ENCODE results near the gene MUC2. TPM values are rescaled to one million over a fixed set of nuclear protein-coding genes. Genes with fewer than 3 reads are reported as not detected.

The MUC2 gene
- total RNA-seq, 1 donor from 2014 or later, result not detected

DNA sequence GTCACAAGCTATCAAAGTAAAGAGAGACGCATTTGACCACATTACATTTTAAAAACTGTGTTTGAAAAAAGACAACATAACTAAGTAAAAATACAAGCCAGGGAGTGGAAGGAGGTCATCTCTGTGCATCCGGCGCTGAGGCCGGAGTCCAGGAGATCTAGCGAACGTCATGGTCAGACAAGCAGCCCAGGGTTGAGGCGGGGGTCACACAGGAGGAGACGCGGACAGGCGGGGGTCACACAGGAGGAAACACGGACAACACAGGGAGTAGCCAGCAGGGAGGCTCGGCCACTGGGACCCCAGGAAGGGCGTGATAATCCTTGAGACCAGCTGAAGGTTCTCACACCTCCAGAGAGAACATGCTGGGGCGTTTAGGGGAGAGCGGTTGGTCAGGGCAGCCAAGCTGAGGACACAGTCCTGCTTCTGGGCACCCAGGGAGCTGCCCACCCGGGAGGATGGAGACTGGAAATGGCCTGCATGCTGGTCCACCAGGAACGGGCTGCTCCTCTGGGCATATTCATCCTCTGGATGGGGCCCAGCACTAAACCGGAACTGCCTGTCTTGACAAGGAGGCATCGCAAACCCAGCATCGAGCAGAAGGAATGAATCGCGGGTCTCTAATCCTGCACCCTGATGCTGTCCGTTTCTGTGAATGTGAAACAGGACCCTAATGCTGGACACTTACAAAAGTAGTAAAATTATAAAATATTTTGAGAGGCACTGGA lies 42.2 kb downstream of the MUC2 start:
- H3K27me3 ChIP-seq, result no peaks in the 10 kb centered on the region
- no peak for TF ChIP-seq POLR2A (IDR thresholded peaks at IDR 0.05)
- TF ChIP-seq, protein P1, sequence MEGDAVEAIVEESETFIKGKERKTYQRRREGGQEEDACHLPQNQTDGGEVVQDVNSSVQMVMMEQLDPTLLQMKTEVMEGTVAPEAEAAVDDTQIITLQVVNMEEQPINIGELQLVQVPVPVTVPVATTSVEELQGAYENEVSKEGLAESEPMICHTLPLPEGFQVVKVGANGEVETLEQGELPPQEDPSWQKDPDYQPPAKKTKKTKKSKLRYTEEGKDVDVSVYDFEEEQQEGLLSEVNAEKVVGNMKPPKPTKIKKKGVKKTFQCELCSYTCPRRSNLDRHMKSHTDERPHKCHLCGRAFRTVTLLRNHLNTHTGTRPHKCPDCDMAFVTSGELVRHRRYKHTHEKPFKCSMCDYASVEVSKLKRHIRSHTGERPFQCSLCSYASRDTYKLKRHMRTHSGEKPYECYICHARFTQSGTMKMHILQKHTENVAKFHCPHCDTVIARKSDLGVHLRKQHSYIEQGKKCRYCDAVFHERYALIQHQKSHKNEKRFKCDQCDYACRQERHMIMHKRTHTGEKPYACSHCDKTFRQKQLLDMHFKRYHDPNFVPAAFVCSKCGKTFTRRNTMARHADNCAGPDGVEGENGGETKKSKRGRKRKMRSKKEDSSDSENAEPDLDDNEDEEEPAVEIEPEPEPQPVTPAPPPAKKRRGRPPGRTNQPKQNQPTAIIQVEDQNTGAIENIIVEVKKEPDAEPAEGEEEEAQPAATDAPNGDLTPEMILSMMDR (IDR thresholded peaks at IDR 0.05), result no peak
- no peak for TF ChIP-seq POLR2AphosphoS5 (IDR thresholded peaks at IDR 0.05; ENCODE audit: insufficient read depth in 1 of 2, low read depth in 1 of 2)
- no peak overlapping the region for H3K4me3 ChIP-seq
- no peaks in the 10 kb centered on the region for H3K4me1 ChIP-seq
- no peaks in the 10 kb centered on the region for H3K36me3 ChIP-seq
- no peaks in the 10 kb centered on the region for H3K9me3 ChIP-seq
- intact Hi-C loops (cut with DNase I), result no loop called here
- DNase-seq (ENCODE audit: extremely low spot score in 2 of 2), result no peak
- no peak overlapping the region for H3K27ac ChIP-seq

DNA sequence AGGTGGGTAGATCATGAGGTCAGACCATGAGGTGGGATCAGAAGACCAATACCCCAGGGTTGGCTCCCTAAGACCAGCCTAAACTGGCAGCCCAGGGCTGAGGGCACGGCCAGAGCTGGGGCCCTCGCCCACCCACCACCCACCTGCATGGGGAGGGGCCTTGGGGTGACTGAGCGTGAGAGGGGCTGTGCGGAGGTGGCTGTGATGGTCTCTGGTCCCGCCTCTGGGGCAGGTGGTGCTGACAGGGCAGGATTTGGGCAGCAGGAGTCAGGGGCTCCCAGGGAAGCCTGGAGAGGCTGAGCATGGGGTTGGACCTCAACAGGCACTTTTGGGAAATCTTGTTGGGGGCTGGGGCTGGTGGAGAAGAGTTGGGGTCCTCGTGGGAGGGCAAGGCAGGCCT lies 43.3 kb downstream of the MUC2 start:
- H3K27me3 ChIP-seq, result no peaks in the 10 kb centered on the region
- TF ChIP-seq, protein P1 (IDR thresholded peaks at IDR 0.05), result no peak
- TF ChIP-seq POLR2A (IDR thresholded peaks at IDR 0.05) (no peak), POLR2AphosphoS5 (IDR thresholded peaks at IDR 0.05; ENCODE audit: insufficient read depth in 1 of 2, low read depth in 1 of 2) (no peak)
- H3K9me3 ChIP-seq, result no peaks in the 10 kb centered on the region
- H3K4me3 ChIP-seq, result no peak overlapping the region
- no peaks in the 10 kb centered on the region for H3K36me3 ChIP-seq
- no peak overlapping the region for H3K27ac ChIP-seq
- intact Hi-C loops (cut with DNase I), result no loop called here
- no peak for DNase-seq (ENCODE audit: extremely low spot score in 2 of 2)
- no peaks in the 10 kb centered on the region for H3K4me1 ChIP-seq

DNA sequence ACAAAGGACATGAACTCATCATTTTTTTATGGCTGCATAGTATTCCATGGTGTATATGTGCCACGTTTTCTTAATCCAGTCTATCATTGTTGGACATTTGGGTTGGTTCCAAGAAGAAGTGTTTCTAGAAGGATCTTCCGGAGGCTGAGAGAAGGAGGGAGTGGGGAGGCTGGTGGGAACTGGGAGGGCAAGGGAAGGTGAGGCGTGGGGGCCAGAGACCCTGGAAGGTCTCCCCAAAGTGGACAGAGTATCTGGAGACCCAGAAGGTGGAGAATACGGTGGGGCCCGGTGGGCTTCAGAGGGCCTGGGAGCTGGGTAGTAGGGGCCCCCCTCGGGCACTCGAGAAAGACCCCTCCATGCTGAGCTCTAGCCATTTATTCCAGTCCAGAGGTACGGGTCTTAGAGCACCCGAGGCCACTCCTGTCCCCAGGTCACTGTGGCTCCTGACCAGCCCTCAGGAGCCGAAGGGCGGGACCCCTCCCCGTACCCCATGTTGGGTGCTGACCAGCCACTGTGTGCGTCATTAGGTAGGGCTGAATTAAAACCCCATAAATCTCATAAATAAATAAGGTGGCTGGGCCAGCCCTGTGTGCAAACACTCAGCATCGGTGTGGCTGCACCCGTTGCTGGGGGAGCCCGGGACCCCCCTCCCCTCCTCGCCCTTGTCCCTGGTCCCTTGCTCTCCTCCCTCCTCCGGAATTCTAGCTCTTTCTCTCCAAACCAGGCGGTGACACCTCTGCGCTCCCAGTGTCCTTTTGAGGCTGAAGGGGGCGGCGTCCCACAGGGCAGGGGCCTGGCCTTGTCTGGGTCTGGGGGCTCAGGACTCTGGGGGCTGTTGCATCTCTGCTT lies 44.3 kb downstream of the MUC2 start:
- H3K4me3 ChIP-seq, result no peak overlapping the region
- TF ChIP-seq, protein P1 (IDR thresholded peaks at IDR 0.05), result no peak
- TF ChIP-seq POLR2AphosphoS5 (IDR thresholded peaks at IDR 0.05; ENCODE audit: insufficient read depth in 1 of 2, low read depth in 1 of 2) (no peak), POLR2A (IDR thresholded peaks at IDR 0.05) (no peak)
- H3K27me3 ChIP-seq, result no peaks in the 10 kb centered on the region
- no peak overlapping the region for H3K27ac ChIP-seq
- H3K4me1 ChIP-seq, result no peaks in the 10 kb centered on the region
- no peaks in the 10 kb centered on the region for H3K36me3 ChIP-seq
- intact Hi-C loops (cut with DNase I), result no loop called here
- no peaks in the 10 kb centered on the region for H3K9me3 ChIP-seq
- no peak for DNase-seq (ENCODE audit: extremely low spot score in 2 of 2)

DNA sequence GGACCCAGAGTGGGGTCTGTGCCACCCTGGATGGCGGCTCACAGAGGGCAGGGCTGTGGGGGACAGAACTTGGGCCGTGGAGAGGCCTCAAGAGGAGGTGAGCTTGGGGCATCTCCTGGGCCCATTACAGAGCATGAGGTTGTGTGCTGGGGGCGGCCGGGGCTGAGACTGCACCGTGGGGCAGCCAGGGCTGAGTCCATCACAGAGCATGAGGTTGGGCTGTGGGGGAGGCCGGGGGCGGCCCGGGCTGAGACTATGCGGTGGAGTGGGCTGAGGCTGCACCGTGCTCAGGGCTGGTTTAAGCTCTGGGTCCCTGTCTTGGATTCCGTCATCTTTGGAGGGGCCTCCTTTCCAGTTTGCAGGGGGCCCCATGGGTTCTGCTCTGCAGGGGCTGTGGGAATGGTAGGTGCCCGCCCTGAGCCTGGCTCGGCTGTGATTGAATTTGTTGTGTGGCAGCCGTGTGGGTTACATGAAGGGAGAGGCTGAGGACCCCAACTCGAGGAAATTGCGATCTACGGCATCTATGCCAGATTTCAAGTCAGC lies 45.0 kb downstream of the MUC2 start:
- TF ChIP-seq POLR2AphosphoS5 (IDR thresholded peaks at IDR 0.05; ENCODE audit: insufficient read depth in 1 of 2, low read depth in 1 of 2) (no peak), POLR2A (IDR thresholded peaks at IDR 0.05) (no peak)
- TF ChIP-seq, protein P1 (IDR thresholded peaks at IDR 0.05), result no peak
- intact Hi-C loops (cut with DNase I), result no loop called here
- Histone ChIP-seq H3K27ac (no peak overlapping the region), H3K4me3 (no peak overlapping the region), H3K36me3 (no peaks in the 10 kb centered on the region), H3K9me3 (no peaks in the 10 kb centered on the region), H3K4me1 (no peaks in the 10 kb centered on the region), H3K27me3 (no peaks in the 10 kb centered on the region)
- DNase-seq (ENCODE audit: extremely low spot score in 2 of 2), result no peak

Data from vagina (tissue), 2 donors.